ENCODE results near the gene TTC33. TPM values are rescaled to one million over a fixed set of nuclear protein-coding genes. Genes with fewer than 3 reads are reported as not detected.

Gene TTC33
- total RNA-seq, 2 donors from 2014 or later: 13.5 to 19.3 TPM

DNA sequence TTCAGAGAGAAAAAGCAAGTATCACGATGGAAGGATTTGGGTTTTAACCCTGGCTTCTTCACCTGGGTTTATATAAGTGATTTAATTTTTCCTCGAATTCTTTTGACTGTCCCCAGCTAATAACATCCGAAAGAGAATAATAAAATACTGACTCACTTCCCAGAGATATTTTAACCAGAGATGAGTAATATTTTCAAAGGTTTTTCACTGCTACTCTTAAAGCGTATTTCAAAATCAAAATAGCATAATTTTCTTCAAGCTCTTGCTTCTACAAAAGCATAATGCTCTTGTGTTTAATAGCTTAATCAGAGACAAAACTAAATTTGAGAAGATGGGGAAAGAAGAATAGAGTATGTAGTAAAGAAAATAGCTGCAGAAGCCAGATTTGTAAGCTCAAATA, 291.2 kb downstream of the TTC33 start:
- no peak overlapping the region for H3K27ac ChIP-seq (ENCODE audit: low read depth, low read length)
- H3K4me1 ChIP-seq (ENCODE audit: control insufficient read depth, insufficient read depth, low read length): no peaks in the 10 kb centered on the region
- H3K27ac Mint-ChIP-seq: no peak overlapping the region
- H3K9me3 Mint-ChIP-seq: no peaks in the 10 kb centered on the region
- no peak overlapping the region for H3K9ac ChIP-seq (ENCODE audit: extremely low read depth, low read length, poor library complexity, severe bottlenecking)
- no peaks in the 10 kb centered on the region for H3K4me1 Mint-ChIP-seq
- no peaks in the 10 kb centered on the region for H3K36me3 ChIP-seq (ENCODE audit: control insufficient read depth, insufficient read depth, low read length)
- no peak for DNase-seq
- TF ChIP-seq, protein P1, sequence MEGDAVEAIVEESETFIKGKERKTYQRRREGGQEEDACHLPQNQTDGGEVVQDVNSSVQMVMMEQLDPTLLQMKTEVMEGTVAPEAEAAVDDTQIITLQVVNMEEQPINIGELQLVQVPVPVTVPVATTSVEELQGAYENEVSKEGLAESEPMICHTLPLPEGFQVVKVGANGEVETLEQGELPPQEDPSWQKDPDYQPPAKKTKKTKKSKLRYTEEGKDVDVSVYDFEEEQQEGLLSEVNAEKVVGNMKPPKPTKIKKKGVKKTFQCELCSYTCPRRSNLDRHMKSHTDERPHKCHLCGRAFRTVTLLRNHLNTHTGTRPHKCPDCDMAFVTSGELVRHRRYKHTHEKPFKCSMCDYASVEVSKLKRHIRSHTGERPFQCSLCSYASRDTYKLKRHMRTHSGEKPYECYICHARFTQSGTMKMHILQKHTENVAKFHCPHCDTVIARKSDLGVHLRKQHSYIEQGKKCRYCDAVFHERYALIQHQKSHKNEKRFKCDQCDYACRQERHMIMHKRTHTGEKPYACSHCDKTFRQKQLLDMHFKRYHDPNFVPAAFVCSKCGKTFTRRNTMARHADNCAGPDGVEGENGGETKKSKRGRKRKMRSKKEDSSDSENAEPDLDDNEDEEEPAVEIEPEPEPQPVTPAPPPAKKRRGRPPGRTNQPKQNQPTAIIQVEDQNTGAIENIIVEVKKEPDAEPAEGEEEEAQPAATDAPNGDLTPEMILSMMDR (conservative IDR thresholded peaks at IDR 0.05): no peak
- H3K27me3 ChIP-seq (ENCODE audit: control insufficient read depth, insufficient read depth, low read length, poor library complexity, severe bottlenecking): no peaks in the 10 kb centered on the region
- H3K27me3 Mint-ChIP-seq (ENCODE audit: insufficient read depth): peaks cover 1% of the 10 kb centered on the region
- whole genome bisulfite sequencing, 2 experiments (ENCODE audit: insufficient coverage in 1 of 2, insufficient read length in 1 of 2): 95% methylated on average over 4 of the region's 4 CpGs; no CpG with 5 or more reads in 1 of the 2 experiments
- H3K4me3 ChIP-seq (ENCODE audit: low read length): no peak overlapping the region
- H3K9me3 ChIP-seq (ENCODE audit: control insufficient read depth, low read length): no peaks in the 10 kb centered on the region
- H3K4me3 Mint-ChIP-seq: no peak overlapping the region
- no peaks in the 10 kb centered on the region for H3K36me3 Mint-ChIP-seq (ENCODE audit: low read depth)

Other genes starting within 250 kb of the TTC33 start
- gene PTGER4, start 76.0 kb downstream of the TTC33 start, total RNA-seq: under 1 TPM; 0.15 to 0.71 TPM
- 10 to 100 TPM; 47.7 to 50.4 TPM for gene PRKAA1, start 42.4 kb upstream of the TTC33 start, total RNA-seq
- 1,000 to 10,000 TPM; 1,411 to 1,439 TPM for gene RPL37, start 79.3 kb upstream of the TTC33 start, total RNA-seq
- under 1 TPM; 0.13 TPM for gene CARD6, start 85.4 kb upstream of the TTC33 start, total RNA-seq
- gene C7, start 153.5 kb upstream of the TTC33 start, total RNA-seq: 1 to 10 TPM in 1 of 2 donors, under 1 TPM in 1; 0.88 to 2.7 TPM

Data from endodermal cell (in vitro differentiated cells).